Vagina (tissue), 2 donors: ENCODE measurements around the gene APLN.

ENCODE experiments used
- CTCF ChIP-seq, 3 experiments: fragments of 450-650 bp in 2 of 3; fragments of 200-600 bp in 1 of 3; sonication (generic) in 1 of 3; IDR thresholded peaks; one replicate each; pipeline ENCODE4 v1.5.1; 2017 to 2019; ENCODE audit warnings: antibody characterized with exemption in 3 of 3, mild to moderate bottlenecking in 2 of 3, moderate library complexity in 2 of 3
- POLR2A ChIP-seq, 2 donors: fragments of 450-650 bp; IDR thresholded peaks; one replicate each; pipeline ENCODE4 v1.6.1; 2017; ENCODE audit warnings: antibody characterized with exemption in 2 of 2, mild to moderate bottlenecking in 2 of 2, moderate library complexity in 2 of 2

GRCh38 chrX:129617420-129617819, 37.3 kb downstream of the APLN start:
- TF ChIP-seq CTCF (IDR thresholded peaks at IDR 0.05) (no peak), POLR2A (IDR thresholded peaks at IDR 0.05) (no peak)
